CD4-positive, CD25-positive, alpha-beta regulatory T cell (primary cell): ENCODE data around the gene POFUT1. TPM values are rescaled to one million over a fixed set of nuclear protein-coding genes. Genes with fewer than 3 reads are reported as not detected.
"Not testable (repeated sequence)": the region's sequence is repeated elsewhere in the genome, so short reads cannot be mapped to it uniquely, and the experiment has no call there.

Experiments used
- ATAC-seq, 2 donors: fragments of 150-1000 bp; cut with Tn5 transposase; one replicate each; pipeline ENCODE4 v1.10.0; 2021; ENCODE audit warnings: low read depth in 2 of 2, moderate number of reproducible peaks in 2 of 2, moderate library complexity in 1 of 2
- DNase-seq, 3 donors: peaks; one replicate each; pipeline versions ENCODE4 v3.0.0 to v3.0.0-alpha.2; 2012 to 2022; ENCODE audit warnings: mixed read lengths in 1 of 3
- H3K27ac ChIP-seq: one replicate; pipeline ENCODE4 v1.7.0; 2013; ENCODE audit warnings: mild to moderate bottlenecking, low read length; ENCODE audit not compliant: insufficient read depth, poor library complexity, severe bottlenecking
- H3K27me3 ChIP-seq: one replicate; pipeline ENCODE4 v1.7.0; 2013; ENCODE audit warnings: low read length; ENCODE audit not compliant: control insufficient read depth, insufficient read depth
- H3K36me3 ChIP-seq: one replicate; pipeline ENCODE4 v1.7.0; 2013; ENCODE audit warnings: mild to moderate bottlenecking, low read length, moderate library complexity; ENCODE audit not compliant: control insufficient read depth, insufficient read depth
- H3K4me1 ChIP-seq: 2 replicates; pipeline ENCODE4 v1.7.0; 2013; ENCODE audit warnings: mild to moderate bottlenecking, low read length; ENCODE audit not compliant: insufficient read depth, control insufficient read depth, poor library complexity, severe bottlenecking
- H3K4me3 ChIP-seq: one replicate; pipeline ENCODE4 v1.7.0; 2013; ENCODE audit warnings: low read depth, mild to moderate bottlenecking, low read length, moderate library complexity
- H3K9me3 ChIP-seq, 2 experiments: 1 replicate in 1 of 2; 2 replicates in 1 of 2; pipeline ENCODE4 v1.7.0; 2013; ENCODE audit warnings: low read length in 2 of 2, mild to moderate bottlenecking in 1 of 2, moderate library complexity in 1 of 2; ENCODE audit not compliant: control insufficient read depth in 2 of 2
- H3K27ac Mint-ChIP-seq, 3 donors: one replicate each; pipeline ENCODE4 v1.8.0; 2020 to 2022; ENCODE audit warnings: mild to moderate bottlenecking in 3 of 3, mixed read lengths in 3 of 3, moderate library complexity in 2 of 3
- H3K27me3 Mint-ChIP-seq: one replicate; pipeline ENCODE4 v1.8.0; 2022; ENCODE audit warnings: mild to moderate bottlenecking, mixed read lengths
- H3K36me3 Mint-ChIP-seq: one replicate; pipeline ENCODE4 v1.8.0; 2020; ENCODE audit warnings: mixed read lengths
- H3K4me1 Mint-ChIP-seq, 4 donors: one replicate each; pipeline ENCODE4 v1.8.0; 2020 to 2022; ENCODE audit warnings: mixed read lengths in 4 of 4, mild to moderate bottlenecking in 1 of 4
- H3K4me3 Mint-ChIP-seq, 4 donors: one replicate each; pipeline ENCODE4 v1.8.0; 2020 to 2022; ENCODE audit warnings: mild to moderate bottlenecking in 4 of 4, mixed read lengths in 4 of 4, moderate library complexity in 3 of 4
- H3K9me3 Mint-ChIP-seq, 7 donors: one replicate each; pipeline ENCODE4 v1.8.0; 2020 to 2022; ENCODE audit warnings: mixed read lengths in 7 of 7, mild to moderate bottlenecking in 3 of 7, moderate library complexity in 2 of 7
- polyA plus RNA-seq, 4 donors: library from polyadenylated mRNA; unstranded; fragments of 300-500 nt; fragmentation: Illumina TruSeq; gene quantifications; one replicate each; pipeline ENCODE4 v1.2.3, GENCODE V29; 2021
- total RNA-seq: library from RNA; stranded (reverse); gene quantifications from one replicate; pipeline ENCODE4 v1.2.3, GENCODE V29; 2022

The POFUT1 gene
- total and polyA plus RNA-seq, 5 donors from 2014 or later: 10.0 to 14.3 (median 13.8) TPM

GRCh38 chr20:32196613-32197012, 11.1 kb upstream of the POFUT1 start:
- H3K4me1 Mint-ChIP-seq: peaks cover 4 to 34% (median 20%) of the 10 kb centered on the region in 4 donors
- DNase-seq, H3K4me3 ChIP-seq, H3K27ac ChIP-seq, H3K27me3 Mint-ChIP-seq, H3K27ac Mint-ChIP-seq, H3K4me3 Mint-ChIP-seq, H3K9me3 ChIP-seq, ATAC-seq, H3K27me3 ChIP-seq, H3K4me1 ChIP-seq, H3K9me3 Mint-ChIP-seq: not testable (repeated sequence)
- H3K36me3 Mint-ChIP-seq: peaks cover 32% of the 10 kb centered on the region
- peaks cover 57% of the 10 kb centered on the region for H3K36me3 ChIP-seq

- peaks cover 60% of the 10 kb centered on the region for H3K36me3 ChIP-seq
These were observed 10.5 kb upstream of the POFUT1 start for GRCh38 chr20:32197136-32197535.

GRCh38 chr20:32199006-32199405, 8.7 kb upstream of the POFUT1 start:
- H3K27ac Mint-ChIP-seq: peak overlapping the region in 1 of 3 donors; percentile 38
- H3K9me3 Mint-ChIP-seq: no peaks in the 10 kb centered on the region
- peaks cover 36% of the 10 kb centered on the region for H3K36me3 Mint-ChIP-seq

More at GRCh38 chr20:32197136-32197535, 10.5 kb upstream of the POFUT1 start:
- H3K9me3 Mint-ChIP-seq, ATAC-seq, H3K27ac ChIP-seq, DNase-seq, H3K4me1 ChIP-seq, H3K27me3 ChIP-seq, H3K4me3 ChIP-seq, H3K27me3 Mint-ChIP-seq, H3K9me3 ChIP-seq, H3K4me3 Mint-ChIP-seq, H3K27ac Mint-ChIP-seq: not testable (repeated sequence)
- Mint-ChIP-seq H3K4me1 (peaks cover 4 to 35% (median 24%) of the 10 kb centered on the region in 4 donors), H3K36me3 (peaks cover 35% of the 10 kb centered on the region)

GRCh38 chr20:32201296-32201976, 6.2 kb upstream of the POFUT1 start:
- Mint-ChIP-seq H3K9me3 (no peaks in the 10 kb centered on the region), H3K4me3 (no peak overlapping the region), H3K36me3 (peaks cover 19% of the 10 kb centered on the region), H3K27ac (peak overlapping the region; percentile 10 to 94 (median 59)), H3K4me1 (peaks cover 23 to 69% (median 55%) of the 10 kb centered on the region in 4 donors), H3K27me3 (no peaks in the 10 kb centered on the region)
- H3K4me3 ChIP-seq: no peak overlapping the region
- H3K4me1 ChIP-seq: peaks cover 42% of the 10 kb centered on the region
- peaks cover 45% of the 10 kb centered on the region for H3K36me3 ChIP-seq
- no peaks in the 10 kb centered on the region for H3K27me3 ChIP-seq
- no peaks in the 10 kb centered on the region for H3K9me3 ChIP-seq
- DNase-seq (no peak), ATAC-seq (no peak)
- no peak overlapping the region for H3K27ac ChIP-seq

More at GRCh38 chr20:32199006-32199405, 8.7 kb upstream of the POFUT1 start:
- Histone ChIP-seq H3K36me3 (peaks cover 60% of the 10 kb centered on the region), H3K27me3 (no peaks in the 10 kb centered on the region), H3K4me3 (no peak overlapping the region), H3K27ac (no peak overlapping the region), H3K9me3 (no peaks in the 10 kb centered on the region), H3K4me1 (peaks cover 18% of the 10 kb centered on the region)
- no peak for ATAC-seq
- Mint-ChIP-seq H3K4me3 (no peak overlapping the region), H3K4me1 (peaks cover 5 to 48% (median 35%) of the 10 kb centered on the region in 4 donors), H3K27me3 (no peaks in the 10 kb centered on the region)
- DNase-seq: no peak

- H3K4me3 ChIP-seq: no peak overlapping the region
- peaks cover 23% of the 10 kb centered on the region for H3K36me3 Mint-ChIP-seq
These were observed 5.7 kb upstream of the POFUT1 start for GRCh38 chr20:32201977-32202363.

GRCh38 chr20:32203356-32204204, 4.1 kb upstream of the POFUT1 start:
- peaks cover 23 to 76% (median 57%) of the 10 kb centered on the region in 4 donors for H3K4me1 Mint-ChIP-seq
- peaks cover 15% of the 10 kb centered on the region for H3K36me3 Mint-ChIP-seq
- H3K27me3 Mint-ChIP-seq: no peaks in the 10 kb centered on the region
- DNase-seq (peak in 1 of 3 donors; percentile 23), ATAC-seq (no peak)
- H3K4me3 Mint-ChIP-seq: peak overlapping the region; percentile 34 to 98 (median 76)
- no peaks in the 10 kb centered on the region for H3K27me3 ChIP-seq
- peak overlapping the region; percentile 58 to 94 (median 89) for H3K27ac Mint-ChIP-seq
- peaks cover 26% of the 10 kb centered on the region for H3K36me3 ChIP-seq
- peak overlapping the region; percentile 18 for H3K27ac ChIP-seq
- no peaks in the 10 kb centered on the region for H3K9me3 Mint-ChIP-seq
- H3K4me1 ChIP-seq: peaks cover 56% of the 10 kb centered on the region
- peak overlapping the region; percentile 81 for H3K4me3 ChIP-seq
- no peaks in the 10 kb centered on the region for H3K9me3 ChIP-seq

More at GRCh38 chr20:32201977-32202363, 5.7 kb upstream of the POFUT1 start:
- ATAC-seq (no peak), DNase-seq (no peak)
- Histone ChIP-seq H3K27me3 (no peaks in the 10 kb centered on the region), H3K4me1 (peaks cover 48% of the 10 kb centered on the region), H3K36me3 (peaks cover 41% of the 10 kb centered on the region), H3K9me3 (no peaks in the 10 kb centered on the region), H3K27ac (no peak overlapping the region)
- no peaks in the 10 kb centered on the region for H3K27me3 Mint-ChIP-seq
- H3K4me1 Mint-ChIP-seq: peaks cover 23 to 74% (median 57%) of the 10 kb centered on the region in 4 donors
- H3K9me3 Mint-ChIP-seq: no peaks in the 10 kb centered on the region
- H3K4me3 Mint-ChIP-seq: no peak overlapping the region
- H3K27ac Mint-ChIP-seq: peak overlapping the region in 1 of 3 donors; percentile 94

- Mint-ChIP-seq H3K27ac (peak overlapping the region; percentile 82 to 94 (median 89)), H3K36me3 (peaks cover 16% of the 10 kb centered on the region), H3K4me1 (peaks cover 28 to 76% (median 58%) of the 10 kb centered on the region in 4 donors), H3K27me3 (no peaks in the 10 kb centered on the region), H3K9me3 (no peaks in the 10 kb centered on the region), H3K4me3 (peak overlapping the region; percentile 72 to 98 (median 96))
- H3K4me1 ChIP-seq: peaks cover 63% of the 10 kb centered on the region
- H3K27ac ChIP-seq: peak overlapping the region; percentile 59
- H3K36me3 ChIP-seq: peaks cover 17% of the 10 kb centered on the region
- peak in 1 of 3 donors; percentile 35 for DNase-seq
- H3K4me3 ChIP-seq: peak overlapping the region; percentile 81
- no peaks in the 10 kb centered on the region for H3K9me3 ChIP-seq
- no peaks in the 10 kb centered on the region for H3K27me3 ChIP-seq
- no peak for ATAC-seq
These were observed 3.2 kb upstream of the POFUT1 start for GRCh38 chr20:32204205-32205109.
